ENCODE data around the gene GRIP1.

Gene GRIP1

DNA sequence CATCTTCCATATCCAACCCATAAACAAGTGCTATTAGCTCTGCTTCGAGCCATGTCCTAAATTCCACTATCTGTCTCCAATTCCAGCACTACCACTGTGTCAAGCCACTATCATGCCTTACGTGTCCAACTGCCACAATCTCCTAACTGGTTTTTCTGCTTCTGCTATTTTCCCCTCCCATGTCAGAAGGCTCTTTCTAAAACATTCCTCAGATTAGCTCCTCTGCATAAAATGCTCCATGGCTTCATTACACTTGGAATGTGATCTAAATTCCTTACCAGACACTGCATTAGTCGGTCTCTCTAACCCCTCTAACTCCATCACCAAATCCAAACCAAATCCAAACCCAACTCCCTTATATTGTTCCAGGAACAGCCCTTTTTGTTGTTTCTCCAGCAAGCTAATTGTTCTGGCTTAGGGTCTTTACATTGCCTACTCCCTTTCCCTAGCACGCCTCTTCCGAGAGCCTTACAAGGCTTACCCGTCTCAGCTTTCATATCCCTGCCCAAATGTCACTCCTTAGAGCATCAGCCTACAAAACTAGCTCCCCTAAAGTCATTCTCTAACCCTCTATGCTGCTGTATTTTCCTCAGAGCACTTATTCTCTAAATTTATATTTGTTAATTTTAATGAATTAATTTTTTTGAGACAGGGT is 236.8 kb downstream of the GRIP1 start:
- DNase-seq: no peak

DNA sequence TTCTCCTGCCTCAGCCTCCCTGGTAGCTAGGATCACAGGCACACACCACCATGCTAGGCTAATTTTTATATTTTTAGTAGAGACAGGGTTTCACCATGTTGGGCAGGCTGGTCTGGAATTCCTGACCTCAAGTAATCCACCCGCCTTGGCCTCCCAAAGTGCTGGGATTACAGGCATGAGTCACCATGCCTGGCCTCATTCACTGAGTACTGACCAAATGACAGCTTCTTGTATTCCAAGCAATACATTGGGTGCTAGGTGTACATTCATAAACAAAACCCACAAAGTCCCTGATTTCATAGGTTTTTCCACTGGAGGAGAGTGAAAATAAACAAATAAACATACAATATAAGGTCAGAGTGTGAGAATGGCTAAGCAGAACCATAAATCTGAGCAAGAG is 240.3 kb downstream of the GRIP1 start:
- DNase-seq: no peak

DNA sequence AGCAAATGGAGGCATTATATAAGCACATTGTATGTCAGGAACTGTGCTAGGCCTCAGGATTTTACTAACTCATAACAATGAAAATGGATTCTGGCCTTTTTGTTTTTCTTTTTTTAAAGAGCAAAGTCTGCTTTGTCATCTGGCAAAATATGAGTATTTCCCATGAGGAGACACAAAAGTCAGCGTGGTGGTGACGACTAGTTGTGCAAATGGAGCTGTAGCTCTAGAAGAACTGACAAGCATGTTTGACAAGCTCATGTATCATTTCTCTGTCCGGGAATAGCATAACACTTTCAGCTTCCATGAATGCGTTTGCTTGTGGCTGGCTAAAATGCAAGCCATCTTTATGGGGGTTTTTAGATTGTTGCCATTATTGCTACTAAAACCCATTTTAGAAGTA is 248.8 kb downstream of the GRIP1 start:
- no peak for DNase-seq

DNA sequence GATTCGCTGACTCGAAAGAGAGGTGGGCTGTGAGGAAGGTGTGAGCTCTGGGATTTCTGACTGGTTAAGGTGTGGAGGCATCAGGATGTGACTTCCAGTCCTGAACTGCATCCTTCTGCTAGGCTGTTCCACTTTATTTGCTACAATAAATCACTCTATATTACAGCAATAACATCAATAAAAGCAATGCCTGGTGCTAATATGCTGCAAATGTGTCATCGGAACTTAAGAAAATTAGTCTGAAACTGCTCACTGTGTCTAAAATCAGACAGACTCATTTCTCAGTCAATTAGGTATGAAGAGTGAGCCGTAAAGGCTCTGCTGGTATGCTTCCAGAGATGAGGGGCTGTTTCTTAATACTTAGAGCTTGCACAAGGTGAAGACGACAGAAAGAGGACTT is 250.0 kb downstream of the GRIP1 start:
- DNase-seq: no peak

DNA sequence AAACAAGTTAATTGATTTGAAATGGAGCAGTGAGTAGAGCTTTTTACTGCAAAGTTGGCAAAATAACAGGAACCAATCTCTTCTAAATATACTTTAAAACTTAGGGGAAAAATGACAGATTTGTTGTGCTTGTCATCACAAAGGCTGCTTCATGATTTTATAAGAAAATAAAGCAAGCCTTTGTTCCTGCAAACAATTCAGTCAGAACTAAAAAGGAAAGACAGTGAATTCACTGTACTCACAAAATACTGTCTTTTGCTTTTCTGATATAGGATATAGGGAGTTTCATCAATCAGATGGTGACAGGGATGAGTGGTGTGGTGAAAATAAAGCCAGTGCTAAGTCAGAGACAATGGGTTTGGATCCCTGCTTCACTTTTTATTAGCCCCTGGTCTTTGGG is 250.6 kb downstream of the GRIP1 start:
- DNase-seq: no peak

GRCh38 chr12:66426696-66427095 is 252.2 kb downstream of the GRIP1 start:
- no peak for DNase-seq

GRCh38 chr12:66423266-66423665 is 255.6 kb downstream of the GRIP1 start:
- no peak for DNase-seq

GRCh38 chr12:66418908-66419307 is 260.0 kb downstream of the GRIP1 start:
- no peak for DNase-seq

GRCh38 chr12:66417217-66417616 is 261.7 kb downstream of the GRIP1 start:
- no peak for DNase-seq

- DNase-seq: peak; percentile 53
These were observed 269.5 kb downstream of the GRIP1 start for GRCh38 chr12:66409195-66409871.

GRCh38 chr12:66405395-66405794 is 273.5 kb downstream of the GRIP1 start:
- no peak for DNase-seq

DNA sequence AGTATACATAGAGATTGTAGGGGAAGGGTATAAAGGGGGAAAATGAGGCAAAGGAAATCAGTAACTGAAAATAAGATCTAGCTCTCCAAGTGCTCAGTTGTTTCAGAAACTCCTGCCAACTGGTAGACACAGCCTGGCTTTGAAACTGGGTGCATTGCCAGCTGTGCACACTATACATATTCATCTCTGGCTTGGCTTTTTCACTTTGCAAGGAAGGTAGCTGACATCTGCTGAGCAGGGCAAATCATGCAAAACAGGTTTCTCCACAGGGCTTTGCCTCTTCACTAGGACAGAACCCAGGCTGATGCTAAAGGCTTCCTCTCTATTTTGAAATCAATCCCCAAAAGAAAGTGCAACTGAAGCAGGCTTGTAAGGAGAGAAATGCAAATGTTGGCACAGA is 275.1 kb downstream of the GRIP1 start:
- no peak for DNase-seq

GRCh38 chr12:66399911-66400306 is 279.0 kb downstream of the GRIP1 start:
- DNase-seq: no peak

DNA sequence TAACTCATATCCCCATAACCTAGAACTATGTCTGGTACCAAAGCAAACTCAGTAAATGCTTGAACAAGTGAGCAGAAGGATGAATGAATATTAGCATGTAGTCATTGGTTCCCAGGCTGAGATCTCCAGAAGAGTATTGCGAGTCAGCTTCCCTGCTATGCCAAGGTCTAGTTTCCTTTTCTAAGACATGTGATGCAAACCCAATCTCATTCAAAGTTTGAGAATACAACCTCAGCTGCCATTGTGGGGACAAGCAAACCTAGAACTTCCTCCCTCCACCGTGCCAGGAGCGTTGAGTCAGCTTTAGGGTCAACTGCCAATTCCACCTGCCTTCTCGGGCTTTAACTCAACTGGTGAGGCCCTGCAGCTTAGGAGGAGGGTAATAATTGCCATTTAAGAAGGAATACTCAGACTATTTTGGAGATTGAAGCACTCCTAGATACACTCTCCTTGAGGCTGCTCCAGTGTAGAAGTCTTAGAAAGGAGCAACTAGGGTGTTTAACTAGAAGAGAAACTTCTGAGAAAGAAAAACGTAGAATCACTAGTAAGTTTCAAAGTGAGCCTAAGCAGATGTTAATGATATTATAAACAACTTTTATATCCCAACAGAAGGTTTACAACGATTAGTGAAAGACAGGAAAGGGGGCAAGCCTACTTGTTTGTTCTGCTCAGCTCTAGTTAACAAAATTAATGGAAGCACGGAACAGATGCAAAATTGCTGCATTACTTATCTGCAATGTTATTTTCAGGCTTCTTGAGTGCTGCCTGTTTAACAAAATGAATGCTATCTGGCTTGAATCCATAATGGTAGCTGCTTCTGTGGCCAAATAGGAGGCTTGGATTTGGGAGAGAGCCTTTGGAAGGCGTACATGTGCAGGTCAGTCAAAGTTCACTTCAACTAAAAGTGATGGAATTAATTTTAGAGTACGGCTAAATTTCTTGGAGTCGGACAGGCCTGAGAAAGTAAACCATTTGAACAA is 279.7 kb downstream of the GRIP1 start:
- peak; percentile 38 for DNase-seq

GRCh38 chr12:66397574-66398290 is 281.1 kb downstream of the GRIP1 start:
- no peak for DNase-seq

DNA sequence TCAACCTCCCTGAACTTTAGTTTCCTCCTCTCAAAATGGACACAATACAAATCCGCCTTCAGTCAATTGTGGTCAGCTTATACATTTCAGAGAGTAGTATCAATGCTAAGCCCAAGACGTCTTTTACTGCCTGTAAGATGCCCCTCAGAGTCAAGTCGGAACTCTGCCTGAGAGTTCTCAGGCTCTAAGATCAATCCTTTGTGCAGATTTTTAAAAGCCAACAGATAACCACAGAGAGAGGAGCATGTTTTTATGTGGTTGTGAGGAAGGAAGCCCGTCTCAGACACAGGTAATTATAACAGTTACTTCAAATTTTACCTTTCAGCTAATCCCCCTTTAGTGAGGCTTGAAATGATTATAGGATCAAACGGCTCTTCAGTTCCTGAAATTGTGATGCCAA is 285.0 kb downstream of the GRIP1 start:
- no peak for DNase-seq

DNA sequence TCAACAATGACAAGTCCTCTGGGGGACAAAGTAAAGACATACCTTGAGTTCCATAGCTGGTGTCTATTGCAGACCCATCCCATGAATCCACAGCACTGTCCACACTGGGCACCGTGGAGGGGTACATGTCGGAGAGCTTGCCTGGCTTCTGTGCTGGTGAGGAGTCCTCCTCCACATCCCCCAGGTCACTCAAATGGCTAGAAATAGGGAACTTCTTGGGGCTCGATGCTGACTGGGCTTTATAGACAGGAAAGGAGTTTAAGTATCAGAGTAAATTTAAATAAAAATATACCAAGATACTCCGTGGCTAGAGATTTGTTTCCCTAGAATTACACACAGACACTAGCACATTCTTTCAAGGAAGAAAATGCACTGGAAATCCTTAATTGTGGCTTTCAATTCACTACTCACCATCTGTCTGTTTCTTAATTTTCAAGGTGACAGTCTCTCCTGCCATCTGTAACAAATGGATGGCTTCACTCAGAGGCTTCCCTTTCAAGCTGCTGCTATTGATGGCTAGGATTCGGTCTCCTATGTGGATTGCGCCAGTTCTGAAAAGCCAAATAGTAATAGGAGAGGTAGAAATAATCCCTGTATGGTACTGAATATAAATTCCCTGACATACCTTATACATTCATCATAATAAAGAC is 286.5 kb downstream of the GRIP1 start:
- no peak for DNase-seq

DNA sequence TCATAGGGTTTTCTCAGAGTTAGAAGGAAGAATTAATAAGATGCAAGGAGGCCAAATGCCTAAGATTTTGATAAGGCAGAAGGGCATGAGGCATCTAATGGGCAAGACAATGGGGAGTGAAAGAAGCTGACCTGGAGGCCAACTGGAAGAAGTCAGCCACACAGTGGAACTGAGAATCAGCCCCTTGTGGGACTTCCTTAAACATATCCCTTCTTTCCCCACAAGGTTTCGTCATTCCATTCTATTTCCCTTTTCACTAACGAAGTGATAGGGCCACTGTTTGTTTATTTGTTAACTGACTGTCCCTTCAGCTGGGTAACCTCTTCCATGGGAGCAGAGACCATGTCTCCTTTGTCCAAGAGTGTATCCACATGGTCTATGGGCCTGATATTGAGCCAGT is 290.4 kb downstream of the GRIP1 start:
- peak; percentile 92 for DNase-seq

DNA sequence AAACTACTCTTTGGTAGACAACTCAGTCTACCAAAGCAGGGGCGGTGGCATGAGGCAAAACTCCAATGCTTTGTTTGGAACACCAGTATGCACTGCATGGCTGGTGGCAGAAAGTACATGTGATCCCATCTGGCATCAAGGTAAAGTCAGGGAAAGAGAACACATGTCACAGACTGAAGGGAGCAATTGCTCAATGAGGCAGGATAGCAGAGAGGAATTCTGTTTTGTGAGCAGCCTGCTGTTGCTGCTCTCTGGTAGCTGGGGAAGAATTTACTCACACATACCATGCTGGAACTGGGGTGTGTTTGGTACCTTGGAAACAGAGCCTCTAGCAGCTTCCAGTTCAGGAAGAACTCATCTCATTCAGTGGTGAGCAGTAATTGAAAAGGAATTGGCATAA is 291.8 kb downstream of the GRIP1 start:
- DNase-seq: no peak

DNA sequence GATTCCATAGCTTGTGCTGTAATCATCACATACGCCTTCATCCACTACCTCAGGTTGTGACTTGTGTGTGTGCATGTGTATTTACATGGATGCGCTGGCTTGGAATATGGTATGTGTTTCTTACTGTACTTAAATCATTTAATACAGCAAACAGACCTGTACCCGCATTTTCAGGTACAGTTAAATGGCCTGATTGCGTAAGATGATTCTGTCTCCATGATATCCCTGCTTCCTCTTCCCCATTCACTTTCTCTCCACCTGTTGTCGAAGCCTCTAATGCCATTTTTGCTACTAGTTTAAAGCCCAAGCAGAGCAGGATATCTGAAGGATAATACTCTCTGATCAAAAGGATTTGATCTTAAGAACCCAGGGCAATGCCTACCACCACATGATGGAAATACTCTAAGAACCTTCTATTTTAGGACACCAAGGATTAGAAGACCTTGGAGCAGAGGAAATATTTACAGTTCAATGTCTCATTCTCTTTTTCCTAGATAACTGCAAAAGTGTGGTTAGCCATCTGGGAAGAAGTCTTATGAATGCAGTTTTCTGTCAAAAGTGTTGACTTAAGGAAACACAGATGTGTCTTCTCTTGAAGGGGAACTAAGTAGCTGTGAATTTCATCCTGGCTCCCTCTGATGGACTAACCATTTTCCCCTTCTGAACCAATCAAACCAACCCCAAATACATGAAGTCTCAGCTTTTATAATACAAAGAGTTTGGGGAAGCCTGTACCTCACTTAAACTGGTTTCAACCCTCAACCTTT is 297.9 kb downstream of the GRIP1 start:
- DNase-seq: no peak

- peak; percentile 60 for DNase-seq
These were observed 299.3 kb downstream of the GRIP1 start for GRCh38 chr12:66379616-66380015.

DNA sequence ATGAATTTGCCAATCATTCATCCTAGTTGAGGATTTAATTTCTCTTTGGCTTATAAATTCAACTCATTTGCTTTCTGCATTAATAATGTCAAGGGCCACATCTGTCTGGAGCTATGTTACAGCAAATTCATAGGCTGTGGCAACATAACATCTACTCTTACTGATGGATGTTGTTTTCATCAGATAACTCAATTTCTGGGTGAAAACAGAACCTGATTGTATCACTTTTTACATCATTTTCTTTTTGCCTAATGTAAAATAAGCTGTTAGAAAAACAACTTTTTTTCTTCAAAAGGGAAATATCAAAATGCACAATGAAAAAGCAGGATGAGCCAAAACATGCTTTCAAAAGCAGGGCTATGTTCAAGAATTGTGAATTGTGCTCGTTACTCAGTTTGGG is 303.3 kb downstream of the GRIP1 start:
- DNase-seq: no peak

Data from inflammatory macrophage treated with lipopolysaccharide for 4 hours (primary cell).